Astrocyte of the cerebellum (primary cell): Measurements from ENCODE around the gene PILRA.
"Not testable (repeated sequence)": the region's sequence is repeated elsewhere in the genome, so short reads cannot be mapped to it uniquely, and the experiment has no call there.

Experiments used
- DNase-seq: peaks from one replicate; pipeline ENCODE4 v3.0.0-alpha.2; 2011; ENCODE audit warnings: low read depth
- H3K4me3 ChIP-seq: 2 replicates; pipeline ENCODE4 v1.5.1; 2011; ENCODE audit warnings: mild to moderate bottlenecking, low read depth, low read length, moderate library complexity
- in situ Hi-C: cut with HindIII; loops from 2 replicates; pipeline ENCODE4 v1.10.0; 2017; ENCODE audit warnings: low sequenced_read_pairs
- TF ChIP-seq, protein P1 (sequence below): IDR thresholded peaks from 2 replicates; pipeline ENCODE4 v1.5.1; 2012; ENCODE audit warnings: low read length, low read depth, moderate library complexity, mild to moderate bottlenecking; ENCODE audit errors: missing control alignments

PILRA gene

DNA sequence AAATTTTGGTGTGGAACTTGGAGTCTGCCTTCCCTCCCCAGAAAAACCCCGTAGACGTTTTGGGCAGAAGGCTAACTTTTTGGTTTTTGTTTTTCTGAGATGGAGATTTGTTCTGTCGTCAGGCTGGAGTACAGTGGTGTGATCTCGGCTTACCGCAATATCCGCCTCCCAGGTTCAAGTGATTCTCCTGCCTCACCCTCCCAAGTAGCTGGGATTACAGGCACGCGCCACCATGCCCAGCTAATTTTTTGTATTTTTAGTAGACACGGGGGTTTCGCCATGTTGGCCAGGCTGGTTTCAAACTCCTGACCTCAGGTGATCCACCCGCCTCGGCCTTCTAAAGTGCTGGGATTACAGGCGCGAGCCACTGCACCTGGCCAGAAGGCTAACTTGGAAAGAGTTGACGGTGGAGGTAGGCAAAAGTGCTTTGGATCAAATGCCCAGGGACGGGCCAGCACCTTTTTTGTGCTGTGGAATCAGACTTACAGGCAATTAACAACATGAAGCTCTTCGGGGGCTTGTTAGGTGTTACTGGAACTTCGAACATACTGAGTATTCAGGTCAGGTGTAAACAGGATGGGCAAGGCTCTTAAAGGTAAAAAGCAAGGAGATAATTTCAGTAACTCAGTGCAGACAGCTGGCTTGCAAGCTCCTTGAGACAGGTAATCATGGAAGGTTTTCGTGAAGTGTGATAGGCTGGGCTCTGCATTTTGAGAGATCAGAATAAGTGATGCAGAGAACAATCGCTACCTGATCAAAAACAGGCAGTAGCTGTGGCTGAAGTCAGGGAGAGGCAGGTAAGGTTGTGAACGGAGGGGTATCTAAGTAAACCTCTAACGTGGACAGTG lies 61.2 kb downstream of the PILRA start:
- TF ChIP-seq, protein P1, sequence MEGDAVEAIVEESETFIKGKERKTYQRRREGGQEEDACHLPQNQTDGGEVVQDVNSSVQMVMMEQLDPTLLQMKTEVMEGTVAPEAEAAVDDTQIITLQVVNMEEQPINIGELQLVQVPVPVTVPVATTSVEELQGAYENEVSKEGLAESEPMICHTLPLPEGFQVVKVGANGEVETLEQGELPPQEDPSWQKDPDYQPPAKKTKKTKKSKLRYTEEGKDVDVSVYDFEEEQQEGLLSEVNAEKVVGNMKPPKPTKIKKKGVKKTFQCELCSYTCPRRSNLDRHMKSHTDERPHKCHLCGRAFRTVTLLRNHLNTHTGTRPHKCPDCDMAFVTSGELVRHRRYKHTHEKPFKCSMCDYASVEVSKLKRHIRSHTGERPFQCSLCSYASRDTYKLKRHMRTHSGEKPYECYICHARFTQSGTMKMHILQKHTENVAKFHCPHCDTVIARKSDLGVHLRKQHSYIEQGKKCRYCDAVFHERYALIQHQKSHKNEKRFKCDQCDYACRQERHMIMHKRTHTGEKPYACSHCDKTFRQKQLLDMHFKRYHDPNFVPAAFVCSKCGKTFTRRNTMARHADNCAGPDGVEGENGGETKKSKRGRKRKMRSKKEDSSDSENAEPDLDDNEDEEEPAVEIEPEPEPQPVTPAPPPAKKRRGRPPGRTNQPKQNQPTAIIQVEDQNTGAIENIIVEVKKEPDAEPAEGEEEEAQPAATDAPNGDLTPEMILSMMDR: no peak
- in situ Hi-C loops: no loop called here
- no peak for DNase-seq
- H3K4me3 ChIP-seq: peak overlapping the region; percentile 77

DNA sequence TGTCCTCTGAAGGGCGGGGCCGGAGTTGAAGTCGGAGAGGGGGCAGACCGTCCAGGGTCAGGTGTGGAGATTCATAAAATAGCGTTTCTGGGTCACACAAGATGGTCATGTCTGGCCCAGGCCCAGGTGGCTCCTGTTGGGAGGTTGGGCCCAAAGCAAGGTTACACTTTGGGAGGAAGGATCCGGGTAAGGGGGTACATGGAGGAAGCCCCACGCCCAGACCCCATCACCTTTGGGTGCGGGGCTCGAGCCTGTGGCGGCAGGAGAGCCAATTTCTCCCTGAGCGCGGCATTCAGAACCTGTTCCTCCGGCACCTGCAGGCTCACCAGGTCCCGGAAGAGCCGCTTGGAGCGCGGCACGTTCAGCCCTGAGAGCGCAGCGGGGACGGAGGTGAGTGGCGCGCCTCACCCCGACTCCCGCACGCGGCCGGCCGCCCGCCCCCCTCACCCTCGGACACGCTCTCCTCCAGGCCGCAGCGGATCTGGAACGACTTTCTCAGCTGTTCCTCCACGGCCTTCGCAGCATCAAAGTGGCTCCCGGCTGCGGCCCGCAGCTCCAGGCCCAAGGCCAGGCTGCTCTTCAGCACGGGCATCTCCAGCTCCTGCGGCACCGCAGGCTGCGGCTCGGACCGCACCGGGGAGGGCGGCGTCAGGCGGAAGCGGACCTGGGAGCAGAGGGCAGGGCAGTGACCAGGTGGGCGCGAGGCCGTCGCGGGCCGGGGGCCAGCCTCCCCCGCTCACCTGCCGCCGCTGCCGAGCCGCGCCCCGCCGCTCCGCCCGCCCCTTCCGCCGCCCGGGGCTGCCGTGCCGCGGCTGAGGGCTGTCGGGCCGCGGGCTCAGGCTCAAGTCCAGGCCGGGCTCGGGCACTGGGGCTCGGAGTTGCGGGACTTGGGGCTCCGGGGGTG lies 62.4 kb downstream of the PILRA start:
- peak overlapping the region; percentile 77 for H3K4me3 ChIP-seq
- DNase-seq: no peak
- TF ChIP-seq, protein P1: no peak
- in situ Hi-C loops: no loop called here

DNA sequence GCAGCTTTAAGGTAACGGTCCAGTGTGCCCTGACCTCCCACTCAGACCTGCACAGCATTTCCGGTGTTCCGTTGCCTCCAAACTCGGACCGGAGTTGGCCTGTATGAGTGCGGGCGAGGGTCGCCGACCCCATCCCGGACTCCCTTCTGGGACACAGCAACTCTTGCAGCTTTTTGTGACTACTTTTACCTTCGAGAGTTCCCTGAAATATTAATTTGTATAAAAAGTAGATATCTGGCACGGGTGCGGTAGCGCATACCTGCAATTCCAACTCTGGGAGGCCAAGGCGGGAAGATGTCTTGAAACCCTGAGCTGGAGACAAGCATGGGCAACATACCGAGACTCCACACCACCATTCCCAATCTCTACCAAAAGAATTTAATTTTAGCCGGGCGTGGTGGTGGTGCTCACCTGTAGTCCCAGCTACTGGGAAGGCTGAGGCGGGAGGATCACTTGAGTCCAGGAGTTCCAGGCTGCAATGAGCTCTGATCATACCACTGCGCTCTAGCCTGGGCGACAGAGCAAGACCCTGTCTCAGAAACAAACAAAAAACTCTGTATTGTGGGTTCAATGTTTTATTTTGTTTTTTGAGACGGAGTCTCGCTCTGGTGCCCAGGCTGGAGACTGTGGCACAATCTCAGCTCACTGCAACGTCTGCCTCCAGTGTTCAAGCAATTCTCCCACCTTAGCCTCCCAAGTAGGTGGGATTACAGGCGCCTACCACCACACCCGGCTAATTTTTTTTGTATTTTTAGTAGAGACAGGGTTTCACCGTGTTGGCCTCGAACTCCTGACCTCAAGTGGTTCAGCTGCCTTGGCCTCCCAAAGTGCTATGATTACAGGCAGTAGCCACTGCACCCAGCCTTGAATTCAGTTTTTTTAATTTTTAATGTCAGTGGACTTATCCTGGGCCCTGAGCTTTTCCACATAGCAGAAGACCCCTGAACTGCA lies 64.1 kb downstream of the PILRA start:
- DNase-seq: no peak
- TF ChIP-seq, protein P1: no peak
- in situ Hi-C loops: no loop called here
- no peak overlapping the region for H3K4me3 ChIP-seq

DNA sequence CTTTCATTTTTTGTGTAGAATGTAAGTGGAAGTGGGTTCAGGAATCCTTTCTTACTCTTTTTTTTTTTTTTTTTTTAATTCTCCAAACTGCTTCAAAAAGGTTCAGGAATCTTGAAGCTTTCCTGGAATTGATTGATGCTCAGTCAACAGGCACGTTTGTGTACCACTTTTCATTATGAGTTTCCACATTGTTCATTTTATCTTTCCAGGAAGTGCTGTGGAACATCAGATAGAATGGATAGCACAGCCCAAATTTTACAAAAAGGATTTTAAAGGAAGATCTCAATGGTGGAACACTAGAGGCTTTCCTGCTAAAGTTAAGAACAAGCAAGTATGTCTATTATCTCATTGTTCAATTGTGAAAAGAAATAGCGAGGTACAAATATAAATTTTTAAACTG lies 64.9 kb downstream of the PILRA start:
- TF ChIP-seq, protein P1: no peak
- in situ Hi-C loops: no loop called here
- DNase-seq: no peak
- no peak overlapping the region for H3K4me3 ChIP-seq

DNA sequence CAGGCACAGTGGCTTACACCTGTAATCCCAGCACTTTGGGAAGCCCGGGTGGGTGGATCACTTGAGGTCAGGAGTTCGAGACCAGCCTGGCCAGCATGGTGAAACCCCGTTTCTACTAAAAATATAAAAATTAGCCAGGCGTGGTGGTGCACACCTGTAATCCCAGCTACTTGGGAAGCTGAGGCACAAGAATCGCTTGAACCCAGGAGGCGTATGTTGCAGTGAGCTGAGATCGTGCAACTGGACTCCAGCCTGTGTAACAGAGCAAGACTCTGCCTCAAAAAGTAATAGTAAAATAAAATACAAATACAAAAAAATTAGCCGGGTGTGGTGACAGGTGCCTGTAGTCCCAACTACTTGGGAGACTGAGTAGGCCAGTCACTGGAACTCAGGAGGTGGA lies 65.4 kb downstream of the PILRA start:
- DNase-seq, H3K4me3 ChIP-seq, in situ Hi-C loops: not testable (repeated sequence)

DNA sequence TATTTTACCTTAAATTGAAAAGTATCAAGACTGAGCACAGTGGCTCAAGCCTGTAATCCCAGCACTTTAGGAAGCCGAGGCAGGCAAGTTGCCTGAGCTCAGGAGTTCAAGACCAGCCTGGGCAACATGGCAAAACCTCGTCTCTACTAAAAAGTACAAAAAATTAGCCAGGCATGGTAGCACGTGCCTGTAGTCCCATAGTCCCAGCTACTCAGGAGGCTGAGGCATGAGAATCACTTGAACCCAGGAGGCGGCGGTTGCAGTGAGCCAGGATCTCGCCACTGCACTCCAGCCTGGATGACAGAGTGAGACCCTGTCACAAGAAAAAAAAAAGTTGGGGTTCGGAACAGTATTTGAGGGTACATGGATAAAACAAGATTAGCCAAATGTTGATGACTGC lies 66.0 kb downstream of the PILRA start:
- H3K4me3 ChIP-seq, in situ Hi-C loops, DNase-seq: not testable (repeated sequence)
